Left colon (tissue), 2 donors: ENCODE data around the gene SLC39A11. TPM values are rescaled to one million over a fixed set of nuclear protein-coding genes. Genes with fewer than 3 reads are reported as not detected.
"Not testable (repeated sequence)": the region's sequence is repeated elsewhere in the genome, so short reads cannot be mapped to it uniquely, and the experiment has no call there.

ENCODE experiments used
- ATAC-seq: fragments of 200-7000 bp; cut with Tn5 transposase; one replicate; pipeline ENCODE4 v1.9.1; 2020; ENCODE audit warnings: mild to moderate bottlenecking, moderate library complexity
- DNase-seq, 2 donors: peaks; one replicate each; pipeline ENCODE4 v3.0.0-alpha.2; 2020
- intact Hi-C, 2 donors: fragments of 100-400 bp; cut with DNase I in 1 of 2; cut with micrococcal nuclease in 1 of 2; formaldehyde crosslinking; loops; one replicate each; pipeline versions ENCODE4 v1.11.2 to v1.14.0; 2022; cut with DNase I, micrococcal nuclease
- total RNA-seq, 2 donors: library from RNA; stranded (reverse); fragmentation: NEBNext Ultra II Directional; extraction: Animal tissue kit (Norgen Biotek cat#: 25700); gene quantifications; one replicate each; pipeline ENCODE4 v1.2.1, GENCODE V29; 2021
- donor health status: DM: no; HTN: no; CAD: no.
- donor health status: DM: yes; HTN: yes; CAD: no.

The SLC39A11 gene
- total RNA-seq, 2 donors from 2014 or later, result 67.4 to 89.8 TPM

DNA sequence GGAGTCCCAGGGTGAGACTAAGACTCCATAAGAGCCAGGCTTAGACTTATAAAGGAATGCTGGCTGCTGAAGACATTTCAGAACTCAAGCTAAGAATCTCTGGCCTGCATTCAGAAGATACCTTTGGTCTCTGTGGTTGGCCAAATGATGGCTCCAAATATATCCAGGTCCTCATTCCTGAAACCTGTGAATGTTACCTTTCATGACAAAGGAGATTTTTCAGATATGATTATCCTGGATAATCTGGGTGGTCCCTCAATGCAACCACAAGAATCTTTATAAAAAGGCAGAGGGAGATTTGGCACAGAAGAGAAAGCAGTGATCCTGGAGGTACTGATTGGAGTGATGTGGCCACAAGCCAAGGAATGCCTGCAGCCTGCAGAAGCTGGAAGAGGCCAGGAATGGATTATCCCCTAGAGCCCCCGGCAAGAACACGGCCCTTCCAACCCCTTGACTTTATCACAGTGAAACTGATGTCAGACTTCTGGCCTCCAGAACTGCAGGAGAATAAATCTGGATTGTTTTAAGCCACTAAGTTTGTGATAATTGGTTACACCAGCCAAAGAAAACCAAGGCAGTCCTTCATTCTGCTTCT lies 253.3 kb downstream of the SLC39A11 start:
- DNase-seq (no peak), ATAC-seq (no peak)
- intact Hi-C loops, result no loop called here

DNA sequence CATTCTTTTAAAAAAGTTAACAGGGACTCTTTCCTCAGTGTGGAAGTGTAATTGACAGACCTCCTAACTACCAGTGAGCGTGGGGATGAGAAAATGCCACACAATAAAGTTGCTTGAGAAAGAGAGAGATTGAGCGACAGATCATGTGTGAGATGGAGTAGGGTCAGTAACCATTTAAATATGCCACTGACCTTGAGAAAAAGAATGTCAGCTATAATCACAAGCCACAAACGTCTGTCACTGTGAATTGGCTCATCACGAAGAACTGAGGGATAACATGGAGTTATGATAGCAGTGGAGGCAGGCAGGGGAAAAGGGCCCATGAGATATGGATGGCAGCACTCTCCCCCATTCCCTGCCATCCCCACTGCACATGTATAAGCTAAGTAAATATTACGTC lies 253.9 kb downstream of the SLC39A11 start:
- ATAC-seq (no peak), DNase-seq (no peak)
- intact Hi-C loops, result no loop called here

DNA sequence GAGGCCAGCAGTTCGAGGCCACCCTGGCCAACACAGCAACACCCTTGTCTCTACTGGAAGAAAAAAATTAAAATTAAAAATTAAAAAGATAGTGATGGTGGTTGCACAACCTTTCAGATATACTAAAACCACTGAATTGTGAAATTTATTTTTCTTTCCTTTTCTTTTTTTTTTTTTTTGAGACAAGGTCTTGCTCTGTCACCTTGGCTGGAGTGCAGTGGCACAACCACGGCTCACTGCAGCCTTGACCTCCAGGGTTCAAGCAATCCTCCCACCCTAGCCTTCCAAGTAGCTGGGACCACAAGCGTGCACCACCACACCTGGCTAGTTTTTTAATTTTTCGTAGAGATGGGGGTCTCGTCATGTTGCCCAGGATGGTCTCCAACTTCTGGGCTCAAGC lies 254.4 kb downstream of the SLC39A11 start:
- no peak for ATAC-seq
- DNase-seq, result no peak
- intact Hi-C loops, result no loop called here

GRCh38 chr17:72837335-72837734 lies 255.2 kb downstream of the SLC39A11 start:
- intact Hi-C loops, result no loop called here
- no peak for ATAC-seq
- no peak for DNase-seq

DNA sequence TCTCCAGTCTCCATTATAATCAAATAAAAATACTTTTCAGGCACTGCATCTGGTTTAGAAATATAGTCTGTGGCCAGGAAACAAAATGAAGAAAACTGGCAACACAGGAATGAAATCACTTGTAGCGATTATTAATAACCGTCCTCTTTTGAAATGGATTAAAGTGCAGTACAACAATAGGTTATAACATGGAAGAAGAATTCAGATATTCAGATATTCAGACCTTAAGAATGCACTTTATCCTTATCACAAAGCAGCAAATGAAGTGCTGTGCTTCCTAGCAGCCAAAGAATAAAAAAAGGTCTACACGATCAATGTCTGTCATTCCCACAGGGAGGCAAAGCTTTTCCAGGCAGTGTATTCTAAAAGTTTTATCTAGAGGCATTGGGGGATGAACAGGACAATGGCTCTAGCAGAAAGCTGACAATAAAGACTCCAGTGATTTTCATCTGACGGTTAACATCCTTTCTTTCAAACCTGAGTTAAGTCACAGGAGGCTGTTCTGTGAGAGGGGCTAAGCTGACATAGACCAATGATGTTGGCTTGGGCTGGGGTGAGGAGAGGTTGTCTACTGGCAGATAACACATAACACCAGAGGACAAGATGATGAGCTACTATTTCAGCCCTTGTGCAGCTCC lies 259.2 kb downstream of the SLC39A11 start:
- intact Hi-C loops, result no loop called here
- DNase-seq (no peak), ATAC-seq (no peak)

DNA sequence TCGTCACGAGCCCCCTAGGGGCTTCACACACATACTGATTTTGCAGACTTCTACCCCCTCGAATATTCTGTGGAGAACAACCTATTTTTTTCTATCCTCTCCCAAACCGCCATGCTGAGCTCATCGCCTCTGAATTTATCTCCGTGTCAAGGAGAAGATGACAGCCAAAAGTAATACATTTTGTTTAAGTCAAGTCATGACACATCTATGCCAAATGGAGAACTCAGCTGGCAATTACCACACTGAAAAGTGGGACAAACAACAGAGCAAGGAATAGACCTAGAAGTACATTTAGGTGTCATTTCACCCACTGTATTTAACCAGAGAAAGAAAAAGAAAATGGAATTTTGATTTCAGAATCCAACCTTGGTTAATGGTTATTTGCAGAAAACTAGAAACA lies 260.2 kb downstream of the SLC39A11 start:
- ATAC-seq (no peak), DNase-seq (no peak)
- intact Hi-C loops, result no loop called here

DNA sequence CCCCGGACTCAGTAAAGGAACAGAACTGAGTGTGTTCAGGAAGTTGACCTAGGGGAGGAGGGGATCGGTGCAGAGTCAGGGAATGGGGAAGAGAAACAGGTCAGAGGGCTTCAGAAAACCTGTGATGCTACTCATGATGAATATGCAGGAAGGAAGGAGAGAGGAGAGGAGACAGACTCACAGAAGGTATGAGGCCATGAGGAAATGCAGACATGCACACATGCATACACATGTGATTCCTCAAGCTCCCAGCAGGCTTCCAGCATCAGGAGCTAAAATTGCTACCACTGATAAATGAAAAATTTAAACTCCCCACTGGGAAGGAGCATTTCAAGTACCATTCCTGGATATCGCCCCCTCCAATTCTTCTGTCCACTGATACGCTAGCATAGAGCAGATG lies 262.6 kb downstream of the SLC39A11 start:
- ATAC-seq (no peak), DNase-seq (no peak)
- intact Hi-C loops, result no loop called here

DNA sequence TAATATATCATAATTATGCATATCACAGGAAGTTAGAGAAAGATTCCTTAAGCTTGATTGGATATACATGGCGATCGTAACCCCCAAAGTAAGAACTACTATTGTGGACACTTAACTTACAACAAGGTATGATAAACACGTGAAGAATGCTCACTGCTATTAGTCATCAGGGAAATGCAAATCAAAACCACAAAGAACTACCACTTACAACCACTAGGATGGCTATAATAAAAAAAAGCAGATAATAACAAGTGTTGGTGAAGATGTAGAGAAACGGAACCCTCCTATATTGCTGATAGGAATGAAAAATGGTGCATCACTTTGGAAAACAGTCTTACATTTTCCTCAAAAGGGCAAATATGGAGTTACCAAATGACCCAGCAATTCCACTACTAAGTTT lies 265.9 kb downstream of the SLC39A11 start:
- DNase-seq (no peak), ATAC-seq (no peak)
- intact Hi-C loops, result no loop called here

GRCh38 chr17:72826059-72826458 lies 266.4 kb downstream of the SLC39A11 start:
- DNase-seq, intact Hi-C loops, ATAC-seq: not testable (repeated sequence)

DNA sequence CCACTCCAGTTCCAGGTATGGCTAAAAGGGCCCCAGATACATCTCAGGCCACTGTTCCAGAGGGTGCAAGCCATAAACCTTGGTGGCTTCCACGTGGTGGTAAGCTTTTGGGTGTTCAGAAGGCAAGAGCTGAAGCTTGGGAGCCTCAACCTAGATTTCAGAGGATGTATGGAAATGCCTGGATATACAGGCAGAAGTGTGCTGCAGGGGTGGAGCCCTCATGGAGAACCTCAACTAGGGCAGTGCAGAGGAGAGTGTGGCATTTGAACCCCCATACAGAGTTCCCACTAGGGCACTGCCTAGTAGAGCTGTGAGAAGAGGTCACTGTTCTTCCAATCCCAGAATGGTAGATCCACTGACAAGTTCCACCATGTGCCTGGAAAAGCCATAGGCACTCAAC lies 267.3 kb downstream of the SLC39A11 start:
- DNase-seq (no peak), ATAC-seq (no peak)
- intact Hi-C loops, result no loop called here

DNA sequence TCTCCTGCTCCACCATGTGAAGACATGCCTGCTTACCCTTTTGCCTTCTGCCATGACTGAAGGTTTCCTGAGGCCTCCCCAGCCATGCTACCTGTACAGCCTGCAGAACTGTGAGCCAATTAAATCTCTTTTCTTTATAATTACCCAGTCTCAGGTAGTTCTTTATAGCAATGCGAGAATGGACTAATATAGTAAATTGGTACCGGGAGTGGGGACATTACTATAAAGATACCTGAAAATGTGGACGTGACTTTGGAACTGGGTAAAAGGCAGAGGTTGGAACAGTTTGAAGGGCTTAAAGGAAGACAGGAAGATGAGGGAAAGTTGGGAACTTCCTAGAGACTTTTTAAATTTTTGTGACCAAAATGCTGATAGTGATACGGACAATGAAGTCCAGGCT lies 268.2 kb downstream of the SLC39A11 start:
- intact Hi-C loops, ATAC-seq, DNase-seq: not testable (repeated sequence)

DNA sequence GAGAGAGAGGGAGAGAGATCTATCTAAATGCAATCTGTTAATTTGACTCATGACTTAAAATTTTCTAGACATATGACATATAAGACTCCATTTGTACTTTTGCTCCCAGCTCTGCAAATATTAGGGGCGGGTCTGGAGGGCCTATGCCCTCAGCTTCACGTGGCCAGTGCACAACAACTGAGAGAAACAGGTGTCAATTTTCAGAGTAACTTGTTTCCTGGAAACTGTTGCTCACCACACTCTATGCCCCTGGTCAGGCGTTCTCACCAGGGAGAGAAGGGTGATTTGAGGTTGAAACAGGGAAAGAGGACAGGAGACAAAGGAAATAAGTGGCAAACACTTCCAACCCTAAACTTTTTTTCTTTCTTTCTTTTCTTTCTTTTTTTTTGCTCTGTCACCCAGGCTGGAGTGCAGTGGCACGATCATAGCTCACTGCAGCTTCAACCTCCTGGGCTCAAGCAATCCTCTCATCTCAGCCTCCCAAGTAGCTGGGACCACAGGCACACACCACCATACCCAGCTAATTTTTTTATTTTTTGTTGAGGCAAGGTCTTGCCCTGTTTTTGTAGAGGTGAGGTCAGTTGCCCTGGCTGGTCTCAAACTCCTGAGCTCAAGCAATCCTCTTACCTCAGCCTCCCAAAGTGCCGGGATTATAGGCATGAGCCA lies 270.0 kb downstream of the SLC39A11 start:
- DNase-seq (no peak), ATAC-seq (peak; percentile 50)
- intact Hi-C loops, result no loop called here

DNA sequence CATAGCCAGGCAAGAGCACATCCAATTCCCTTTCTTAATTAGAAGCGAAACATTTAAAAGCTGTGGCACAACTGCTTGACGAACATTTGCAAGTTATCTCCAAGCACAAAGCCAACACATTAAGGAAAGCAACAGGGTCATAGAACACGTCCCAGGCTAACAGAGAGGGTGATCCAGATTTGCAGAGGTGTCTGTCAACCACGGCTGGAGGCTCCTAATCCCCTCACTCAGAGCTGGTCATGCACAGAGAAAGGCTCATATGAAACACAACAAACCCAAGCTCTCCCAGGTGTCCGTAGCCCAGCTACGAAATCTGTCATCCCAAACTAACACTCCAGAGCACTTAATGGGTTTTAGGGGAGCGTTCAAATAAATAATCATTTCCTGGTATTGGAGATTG lies 276.1 kb downstream of the SLC39A11 start:
- ATAC-seq (no peak), DNase-seq (no peak)
- intact Hi-C loops, result no loop called here

- ATAC-seq (no peak), DNase-seq (no peak)
- intact Hi-C loops, result no loop called here
Measured at GRCh38 chr17:72813481-72813880, 279.0 kb downstream of the SLC39A11 start.

- intact Hi-C loops, result no loop called here
- ATAC-seq, result no peak
- no peak for DNase-seq
Measured at GRCh38 chr17:72812823-72813222, 279.7 kb downstream of the SLC39A11 start.

- DNase-seq (no peak), ATAC-seq (no peak)
- intact Hi-C loops, result no loop called here
Measured at GRCh38 chr17:72811976-72812687, 280.4 kb downstream of the SLC39A11 start.

GRCh38 chr17:72810991-72811508 lies 281.4 kb downstream of the SLC39A11 start:
- no peak for ATAC-seq
- intact Hi-C loops, result no loop called here
- DNase-seq, result no peak

DNA sequence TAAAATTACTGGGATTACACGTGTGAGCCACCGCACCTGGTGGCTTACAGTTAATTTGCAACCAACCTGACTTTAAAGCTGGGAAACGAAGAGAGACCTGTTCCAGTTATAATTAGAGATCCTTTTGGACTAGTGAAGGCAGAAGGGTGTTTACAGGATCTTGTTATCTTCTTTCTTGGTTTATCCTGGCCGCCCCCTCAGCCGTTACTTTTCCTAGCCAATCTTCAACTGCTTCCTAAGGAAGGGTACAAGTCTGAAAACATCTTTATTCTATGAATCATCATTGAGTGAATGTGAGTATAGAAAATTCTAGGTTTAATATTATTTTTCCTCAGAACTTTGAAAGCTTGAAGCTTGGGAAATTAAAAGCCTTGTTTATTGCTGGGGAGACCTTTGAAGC lies 286.5 kb downstream of the SLC39A11 start:
- no peak for ATAC-seq
- DNase-seq, result no peak
- intact Hi-C loops, result no loop called here

- intact Hi-C loops, result no loop called here
- ATAC-seq (no peak), DNase-seq (no peak)
Measured at GRCh38 chr17:72804949-72805707, 287.4 kb downstream of the SLC39A11 start.
